ENCODE results near the gene NPC1L1.
"Not testable (repeated sequence)": the region's sequence is repeated elsewhere in the genome, so short reads cannot be mapped to it uniquely, and the experiment has no call there.

Gene NPC1L1

DNA sequence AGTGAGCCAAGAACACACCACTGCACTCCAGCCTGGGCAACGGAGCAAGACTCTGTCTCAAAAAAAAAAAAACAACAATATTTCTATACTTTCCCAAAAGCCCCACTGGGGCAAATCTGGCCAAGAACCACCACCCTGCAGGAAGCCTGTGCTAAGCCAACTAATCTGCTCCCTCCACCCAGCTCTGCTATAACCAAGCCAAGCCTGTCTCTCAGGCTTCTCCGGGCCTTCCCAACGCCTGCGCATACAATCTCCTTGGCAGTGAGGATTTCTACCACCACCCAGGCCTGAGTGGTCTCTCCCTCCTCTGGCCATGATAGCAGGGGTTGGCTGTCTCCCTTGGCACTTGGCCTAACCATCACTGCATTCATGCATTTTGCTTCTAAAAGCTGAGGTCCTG, 18.4 kb upstream of the NPC1L1 start:
- Histone ChIP-seq H3K14ac (ENCODE audit: low read length in 2 of 2) (no peak overlapping the region), H2AK5ac (ENCODE audit: low read length, severe bottlenecking) (no peak overlapping the region), H2BK5ac (ENCODE audit: low read depth, low read length, poor library complexity, severe bottlenecking) (no peak overlapping the region), H3K36me3 (ENCODE audit: control insufficient read depth in 1 of 2, insufficient read depth in 2 of 2, low read depth in 1 of 2, low read length in 2 of 2) (peaks cover 14% of the 10 kb centered on the region in 2 experiments), H4K91ac (ENCODE audit: low read length) (no peak overlapping the region), H3K23ac (ENCODE audit: low read length in 2 of 2) (no peak overlapping the region), H2BK15ac (ENCODE audit: low read depth, poor library complexity, severe bottlenecking) (no peak overlapping the region), H3K9ac (ENCODE audit: low read length) (no peak overlapping the region), H3K27ac (ENCODE audit: low read length, poor library complexity, severe bottlenecking) (no peak overlapping the region), H3K4me1 (ENCODE audit: control insufficient read depth, insufficient read depth, low read depth, low read length) (peaks cover 15% of the 10 kb centered on the region), H3K4me2 (ENCODE audit: low read length, poor library complexity, severe bottlenecking) (no peak overlapping the region), H2BK12ac (ENCODE audit: low read length in 2 of 2) (no peak overlapping the region), H3K27me3 (ENCODE audit: control insufficient read depth in 1 of 2, insufficient read depth in 1 of 2, low read length in 2 of 2) (no peaks in the 10 kb centered on the region), H3K18ac (ENCODE audit: low read depth in 1 of 2, low read length in 2 of 2) (no peak overlapping the region), H3K79me1 (replicated peaks; ENCODE audit: low read length, poor library complexity, severe bottlenecking) (peaks cover 10% of the 10 kb centered on the region), H2BK120ac (ENCODE audit: low read depth, low read length) (no peak overlapping the region), H4K8ac (ENCODE audit: low read length) (no peak overlapping the region), H3K4ac (ENCODE audit: low read depth in 1 of 2, low read length in 2 of 2) (no peak overlapping the region), H3K9me3 (ENCODE audit: control insufficient read depth, low read length) (no peaks in the 10 kb centered on the region), H3K4me3 (ENCODE audit: insufficient read depth in 1 of 2, low read depth in 1 of 2, low read length in 2 of 2) (no peak overlapping the region), H2AFZ (ENCODE audit: low read depth, low read length) (no peak overlapping the region)
- DNase-seq, result no peak
- 90% methylated on average over 4 of the region's 4 CpGs for WGBS

DNA sequence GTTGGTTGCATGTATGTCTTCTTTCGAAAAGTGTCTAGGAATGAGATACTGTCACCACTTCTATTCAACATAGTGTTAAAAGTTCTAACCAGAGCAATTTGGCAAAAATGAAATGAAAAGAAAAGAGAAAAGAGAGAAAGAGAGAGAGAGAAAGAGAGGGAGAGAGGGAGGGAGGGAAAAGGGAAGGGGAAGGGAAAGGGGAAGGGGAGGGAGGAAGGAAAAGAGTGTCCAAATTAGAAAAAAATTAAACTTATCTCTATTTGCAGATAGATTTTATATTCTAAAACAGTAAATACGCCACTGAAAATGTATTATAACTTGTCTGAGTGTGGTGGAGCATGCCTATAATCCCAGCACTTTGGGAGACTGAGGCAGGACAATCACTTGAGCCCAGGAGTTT, 16.4 kb upstream of the NPC1L1 start:
- no CpG with 5 or more reads among the region's 2 CpGs for WGBS
- Histone ChIP-seq H3K79me1 (replicated peaks; ENCODE audit: low read length, poor library complexity, severe bottlenecking) (no peaks in the 10 kb centered on the region), H2BK120ac (ENCODE audit: low read depth, low read length) (no peak overlapping the region), H3K4me3 (ENCODE audit: insufficient read depth in 1 of 2, low read depth in 1 of 2, low read length in 2 of 2) (no peak overlapping the region), H3K9me3 (ENCODE audit: control insufficient read depth, low read length) (no peaks in the 10 kb centered on the region), H3K36me3 (ENCODE audit: control insufficient read depth in 1 of 2, insufficient read depth in 2 of 2, low read depth in 1 of 2, low read length in 2 of 2) (no peaks in the 10 kb centered on the region), H2BK15ac (ENCODE audit: low read depth, poor library complexity, severe bottlenecking) (no peak overlapping the region), H3K18ac (ENCODE audit: low read depth in 1 of 2, low read length in 2 of 2) (no peak overlapping the region), H3K14ac (ENCODE audit: low read length in 2 of 2) (no peak overlapping the region), H3K4me2 (ENCODE audit: low read length, poor library complexity, severe bottlenecking) (no peak overlapping the region), H3K4ac (ENCODE audit: low read depth in 1 of 2, low read length in 2 of 2) (no peak overlapping the region), H2AK5ac (ENCODE audit: low read length, severe bottlenecking) (no peak overlapping the region), H4K8ac (ENCODE audit: low read length) (no peak overlapping the region), H3K4me1 (ENCODE audit: control insufficient read depth, insufficient read depth, low read depth, low read length) (peaks cover 10% of the 10 kb centered on the region), H3K27ac (ENCODE audit: low read length, poor library complexity, severe bottlenecking) (no peak overlapping the region), H2BK5ac (ENCODE audit: low read depth, low read length, poor library complexity, severe bottlenecking) (no peak overlapping the region), H2BK12ac (ENCODE audit: low read length in 2 of 2) (no peak overlapping the region), H4K91ac (ENCODE audit: low read length) (no peak overlapping the region), H3K27me3 (ENCODE audit: control insufficient read depth in 1 of 2, insufficient read depth in 1 of 2, low read length in 2 of 2) (no peaks in the 10 kb centered on the region), H3K9ac (ENCODE audit: low read length) (no peak overlapping the region), H2AFZ (ENCODE audit: low read depth, low read length) (no peak overlapping the region), H3K23ac (ENCODE audit: low read length in 2 of 2) (no peak overlapping the region)
- no peak for DNase-seq

- H2BK120ac ChIP-seq (ENCODE audit: low read depth, low read length), result no peak overlapping the region
- H3K4me3 ChIP-seq (ENCODE audit: insufficient read depth in 1 of 2, low read depth in 1 of 2, low read length in 2 of 2), result no peak overlapping the region
- WGBS, result 92% methylated on average over 2 of the region's 2 CpGs
These were observed 14.2 kb upstream of the NPC1L1 start for GRCh38 chr7:44555350-44555749.

DNA sequence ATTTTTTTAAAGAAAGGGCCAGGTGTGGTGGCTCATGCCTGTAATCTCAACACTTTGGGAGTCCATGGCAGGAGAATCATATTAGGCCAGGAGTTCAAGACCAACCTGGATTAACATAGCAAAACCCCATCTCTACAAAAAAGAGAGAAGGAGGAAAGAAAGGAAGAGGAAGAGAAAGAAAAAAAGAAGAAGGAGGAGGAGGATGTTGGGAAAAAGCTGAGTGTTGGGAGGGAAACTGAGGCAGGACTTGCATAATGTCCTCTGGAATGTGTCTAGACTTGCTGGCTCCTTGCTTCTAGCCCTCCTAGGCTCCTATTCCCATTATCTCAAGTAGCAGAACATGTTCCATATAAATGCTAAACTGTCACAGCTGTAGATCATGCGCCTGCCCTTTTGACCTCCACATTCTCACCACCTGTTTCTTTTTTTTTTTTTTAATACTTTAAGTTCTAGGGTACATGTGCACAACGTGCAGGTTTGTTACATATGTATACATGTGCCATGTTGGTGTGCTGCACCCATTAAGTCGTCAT, 11.4 kb upstream of the NPC1L1 start:
- not testable (repeated sequence) for H3K18ac ChIP-seq (ENCODE audit: low read depth in 1 of 2, low read length in 2 of 2); H4K8ac ChIP-seq (ENCODE audit: low read length); H2BK12ac ChIP-seq (ENCODE audit: low read length in 2 of 2); H2BK5ac ChIP-seq (ENCODE audit: low read depth, low read length, poor library complexity, severe bottlenecking); H3K9ac ChIP-seq (ENCODE audit: low read length); H3K79me1 ChIP-seq (replicated peaks; ENCODE audit: low read length, poor library complexity, severe bottlenecking); H2AFZ ChIP-seq (ENCODE audit: low read depth, low read length); H3K23ac ChIP-seq (ENCODE audit: low read length in 2 of 2); H3K27me3 ChIP-seq (ENCODE audit: control insufficient read depth in 1 of 2, insufficient read depth in 1 of 2, low read length in 2 of 2); H3K36me3 ChIP-seq (ENCODE audit: control insufficient read depth in 1 of 2, insufficient read depth in 2 of 2, low read depth in 1 of 2, low read length in 2 of 2); DNase-seq; H2BK120ac ChIP-seq (ENCODE audit: low read depth, low read length); H3K4ac ChIP-seq (ENCODE audit: low read depth in 1 of 2, low read length in 2 of 2); H3K27ac ChIP-seq (ENCODE audit: low read length, poor library complexity, severe bottlenecking); H3K4me2 ChIP-seq (ENCODE audit: low read length, poor library complexity, severe bottlenecking); H3K4me3 ChIP-seq (ENCODE audit: insufficient read depth in 1 of 2, low read depth in 1 of 2, low read length in 2 of 2); H2BK15ac ChIP-seq (ENCODE audit: low read depth, poor library complexity, severe bottlenecking); H3K4me1 ChIP-seq (ENCODE audit: control insufficient read depth, insufficient read depth, low read depth, low read length); H4K91ac ChIP-seq (ENCODE audit: low read length); H3K14ac ChIP-seq (ENCODE audit: low read length in 2 of 2); H3K9me3 ChIP-seq (ENCODE audit: control insufficient read depth, low read length); H2AK5ac ChIP-seq (ENCODE audit: low read length, severe bottlenecking)
- 94% methylated on average over 1 of the region's 3 CpGs for WGBS

More at GRCh38 chr7:44555350-44555749, 14.2 kb upstream of the NPC1L1 start:
- no peak overlapping the region for H4K91ac ChIP-seq (ENCODE audit: low read length)
- H3K9ac ChIP-seq (ENCODE audit: low read length), result no peak overlapping the region
- no peaks in the 10 kb centered on the region for H3K4me1 ChIP-seq (ENCODE audit: control insufficient read depth, insufficient read depth, low read depth, low read length)
- H3K27me3 ChIP-seq (ENCODE audit: control insufficient read depth in 1 of 2, insufficient read depth in 1 of 2, low read length in 2 of 2), result peaks cover 0 to 3% of the 10 kb centered on the region in 2 experiments
- H3K4ac ChIP-seq (ENCODE audit: low read depth in 1 of 2, low read length in 2 of 2), result no peak overlapping the region
- H3K36me3 ChIP-seq (ENCODE audit: control insufficient read depth in 1 of 2, insufficient read depth in 2 of 2, low read depth in 1 of 2, low read length in 2 of 2), result no peaks in the 10 kb centered on the region
- no peak overlapping the region for H2BK5ac ChIP-seq (ENCODE audit: low read depth, low read length, poor library complexity, severe bottlenecking)
- no peak overlapping the region for H2BK15ac ChIP-seq (ENCODE audit: low read depth, poor library complexity, severe bottlenecking)
- H3K4me2 ChIP-seq (ENCODE audit: low read length, poor library complexity, severe bottlenecking), result no peak overlapping the region
- H3K23ac ChIP-seq (ENCODE audit: low read length in 2 of 2), result no peak overlapping the region
- H2AK5ac ChIP-seq (ENCODE audit: low read length, severe bottlenecking), result no peak overlapping the region
- no peaks in the 10 kb centered on the region for H3K79me1 ChIP-seq (replicated peaks; ENCODE audit: low read length, poor library complexity, severe bottlenecking)
- no peak overlapping the region for H3K18ac ChIP-seq (ENCODE audit: low read depth in 1 of 2, low read length in 2 of 2)
- H3K14ac ChIP-seq (ENCODE audit: low read length in 2 of 2), result no peak overlapping the region
- H2BK12ac ChIP-seq (ENCODE audit: low read length in 2 of 2), result no peak overlapping the region
- no peak overlapping the region for H2AFZ ChIP-seq (ENCODE audit: low read depth, low read length)
- no peak overlapping the region for H4K8ac ChIP-seq (ENCODE audit: low read length)
- no peak for DNase-seq
- H3K9me3 ChIP-seq (ENCODE audit: control insufficient read depth, low read length), result no peaks in the 10 kb centered on the region
- H3K27ac ChIP-seq (ENCODE audit: low read length, poor library complexity, severe bottlenecking), result no peak overlapping the region
